ENCODE results near the gene KDM4B. TPM values are rescaled to one million over a fixed set of nuclear protein-coding genes. Genes with fewer than 3 reads are reported as not detected.

KDM4B gene
- total RNA-seq, 1 donor from 2014 or later: 22.4 TPM

DNA sequence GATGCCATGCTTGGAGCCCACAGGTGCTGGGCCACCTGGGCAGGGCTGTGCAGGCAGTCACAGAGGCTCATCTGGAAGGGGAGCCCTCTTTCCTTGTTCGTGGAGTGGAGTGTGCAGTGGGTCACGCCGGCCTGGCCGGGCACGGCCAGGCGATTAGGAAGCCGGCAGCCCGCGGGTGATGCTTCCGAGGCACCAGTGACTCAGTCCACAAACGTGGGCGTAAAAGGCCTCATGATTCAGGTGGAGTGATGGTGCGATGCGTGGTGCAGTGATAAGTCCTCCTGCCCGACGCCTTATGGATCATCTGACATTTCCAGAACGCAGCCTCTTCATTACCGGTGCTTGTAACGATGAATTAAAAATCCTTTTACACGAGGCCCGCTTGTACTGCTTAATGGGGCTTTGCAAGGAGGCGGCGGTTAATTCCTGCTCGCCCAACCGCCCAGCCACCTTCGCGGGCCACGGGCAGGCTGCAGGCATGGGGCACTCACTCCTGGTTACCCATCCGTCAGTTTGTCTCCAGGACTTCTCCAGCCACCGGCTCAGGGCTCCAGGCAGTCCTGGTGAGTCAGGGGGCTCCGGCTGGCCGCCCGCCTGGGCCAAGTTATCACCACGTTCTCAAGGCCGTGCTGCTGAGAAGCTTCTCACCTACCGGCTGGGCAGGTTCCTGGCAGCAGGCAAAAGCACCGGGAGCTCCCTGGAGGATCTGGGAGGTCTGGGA, 172.4 kb downstream of the KDM4B start:
- ATAC-seq: peak; percentile 6

DNA sequence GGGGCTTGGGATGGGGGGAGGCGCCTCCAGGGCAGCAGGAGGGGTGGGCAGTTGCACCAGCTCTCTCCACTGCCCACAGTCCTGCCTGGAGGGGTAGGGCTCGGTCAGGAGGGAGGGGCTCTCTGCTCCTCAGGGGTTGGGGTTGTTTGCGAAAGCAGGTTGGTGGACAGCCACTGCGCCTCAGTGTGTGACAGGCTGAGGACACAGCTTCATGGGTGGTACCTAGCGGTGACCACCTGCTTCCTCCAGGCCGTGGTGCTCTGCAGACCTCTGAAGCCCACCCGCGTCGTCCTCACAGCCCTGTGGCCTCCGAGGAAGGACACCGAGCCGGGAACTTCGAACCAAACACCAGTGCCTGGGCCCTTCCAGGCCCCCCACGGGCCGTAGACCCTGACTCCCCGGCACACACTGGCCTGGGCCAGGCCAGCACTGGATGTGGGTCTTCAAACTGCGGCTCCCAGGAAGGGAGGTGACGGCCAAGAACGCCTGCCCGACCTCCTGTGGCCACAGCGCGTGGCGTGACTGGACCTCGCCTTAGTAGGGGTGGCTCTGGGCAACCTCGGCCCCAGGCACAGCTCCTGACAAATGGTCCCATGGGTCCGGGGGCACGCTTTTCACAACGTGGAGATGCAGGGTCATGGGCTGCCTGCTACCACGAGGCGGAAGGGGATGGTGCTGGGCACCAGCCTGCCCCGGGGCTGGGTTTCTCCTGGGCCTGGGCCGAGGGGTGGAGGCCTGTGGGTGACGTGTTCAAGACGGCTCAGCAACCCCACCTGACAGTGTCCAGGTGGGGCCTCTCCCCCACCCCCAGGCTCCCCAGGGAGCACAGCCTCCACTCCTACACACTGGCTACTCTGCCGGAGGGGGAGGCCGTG, 173.2 kb downstream of the KDM4B start:
- no peak for ATAC-seq

DNA sequence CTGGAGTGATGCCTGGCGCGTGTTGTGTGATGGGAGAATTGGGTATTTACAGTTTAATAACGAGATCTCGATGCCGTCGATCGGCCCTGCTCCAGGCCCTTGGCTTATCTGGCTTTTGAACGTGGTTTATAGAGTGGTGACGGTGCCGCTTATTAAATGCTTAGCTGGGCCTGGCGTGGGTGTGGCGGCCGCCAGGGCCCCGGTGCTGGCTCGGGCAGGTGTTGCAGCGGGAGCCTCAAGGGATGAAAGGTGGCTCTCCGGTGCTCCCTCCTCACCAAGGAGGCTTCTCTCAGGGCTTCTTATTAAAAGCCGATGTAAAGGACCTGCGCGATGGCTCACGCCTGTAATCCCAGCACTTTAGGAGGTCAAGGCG, 173.8 kb downstream of the KDM4B start:
- ATAC-seq: no peak

DNA sequence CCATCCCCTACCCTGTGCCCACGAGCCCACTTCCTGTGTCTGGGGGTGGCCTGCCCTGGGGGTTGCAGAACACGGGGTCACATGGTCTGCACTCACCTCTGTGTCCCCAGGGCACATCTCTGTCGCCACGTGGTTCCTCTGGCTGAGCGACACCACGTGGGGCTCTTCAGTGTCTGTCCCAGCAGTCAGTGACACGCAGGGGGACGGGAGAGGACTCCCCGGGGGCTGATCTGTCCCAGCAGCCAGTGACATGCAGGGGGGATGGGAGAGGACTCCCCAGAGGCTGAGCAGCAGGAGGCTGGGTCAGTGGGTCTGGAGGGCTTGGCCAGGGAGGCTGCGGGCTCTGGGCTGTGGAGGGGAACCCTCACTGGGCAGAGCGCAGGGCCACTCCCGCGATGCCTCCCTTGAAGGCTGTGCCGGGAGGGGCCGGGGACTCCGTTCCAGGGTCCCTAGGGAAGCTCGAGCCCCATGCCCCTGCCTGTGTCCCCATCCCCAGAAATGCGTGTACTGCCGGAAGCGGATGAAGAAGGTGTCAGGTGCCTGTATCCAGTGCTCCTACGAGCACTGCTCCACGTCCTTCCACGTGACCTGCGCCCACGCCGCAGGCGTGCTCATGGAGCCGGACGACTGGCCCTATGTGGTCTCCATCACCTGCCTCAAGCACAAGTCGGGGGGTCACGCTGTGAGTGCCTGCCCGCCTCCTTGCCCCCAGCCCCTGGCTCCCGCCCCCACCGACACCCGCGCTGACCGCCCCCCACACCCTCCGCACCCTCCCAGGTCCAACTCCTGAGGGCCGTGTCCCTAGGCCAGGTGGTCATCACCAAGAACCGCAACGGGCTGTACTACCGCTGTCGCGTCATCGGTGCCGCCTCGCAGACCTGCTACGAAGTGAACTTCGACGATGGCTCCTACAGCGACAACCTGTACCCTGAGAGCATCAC, 174.8 kb downstream of the KDM4B start:
- peak; percentile 13 for ATAC-seq

DNA sequence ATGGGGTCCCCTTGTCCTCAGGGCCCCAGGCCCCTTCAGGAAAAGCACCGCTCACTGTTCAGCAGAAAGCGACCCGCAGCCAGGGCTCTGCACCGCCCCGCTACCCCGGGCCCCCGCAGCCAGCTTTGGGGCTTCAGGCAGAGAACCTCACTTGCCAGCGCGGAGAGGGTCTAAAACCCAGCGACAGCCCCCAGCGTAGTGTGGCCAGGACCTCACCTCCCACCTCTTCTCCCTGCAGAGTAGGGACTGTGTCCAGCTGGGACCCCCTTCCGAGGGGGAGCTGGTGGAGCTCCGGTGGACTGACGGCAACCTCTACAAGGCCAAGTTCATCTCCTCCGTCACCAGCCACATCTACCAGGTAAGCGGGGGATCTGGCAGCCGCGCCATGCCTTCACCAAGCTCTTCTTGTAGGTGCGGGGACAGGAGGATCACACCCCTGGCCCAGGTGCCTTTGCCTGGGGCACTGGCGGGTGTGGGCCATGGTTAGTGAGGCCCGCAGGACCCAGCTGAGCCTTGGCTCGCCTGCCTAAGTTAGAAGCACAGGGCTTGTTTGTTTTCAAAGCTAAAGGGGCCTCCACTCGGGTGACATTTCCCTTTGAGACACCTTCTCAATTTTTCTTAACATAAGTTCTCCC, 175.7 kb downstream of the KDM4B start:
- ATAC-seq: no peak

GRCh38 chr19:5145521-5146511, 176.9 kb downstream of the KDM4B start:
- no peak for ATAC-seq

GRCh38 chr19:5147074-5147977, 178.4 kb downstream of the KDM4B start:
- no peak for ATAC-seq

GRCh38 chr19:5147978-5148793, 179.3 kb downstream of the KDM4B start:
- peak; percentile 19 for ATAC-seq

DNA sequence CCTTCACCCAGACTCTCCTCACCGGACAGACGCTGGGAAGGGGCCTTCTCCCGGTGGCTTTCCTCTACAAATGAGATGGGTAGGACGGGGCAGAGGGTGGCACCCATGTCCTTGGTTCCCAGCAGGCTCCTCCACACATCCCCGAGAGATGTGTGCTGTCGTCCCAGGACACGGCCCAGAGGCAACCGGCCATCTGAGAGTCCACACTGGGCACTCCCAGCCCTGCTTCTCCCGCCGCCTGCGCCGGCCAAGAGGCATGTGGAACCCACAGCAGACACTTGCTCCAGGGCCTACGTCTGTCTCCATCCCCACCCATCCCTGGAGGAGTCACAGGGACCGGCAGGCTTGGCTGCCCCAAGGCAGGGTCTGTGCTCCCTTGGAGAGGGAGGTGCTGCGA, 179.9 kb downstream of the KDM4B start:
- ATAC-seq: no peak

DNA sequence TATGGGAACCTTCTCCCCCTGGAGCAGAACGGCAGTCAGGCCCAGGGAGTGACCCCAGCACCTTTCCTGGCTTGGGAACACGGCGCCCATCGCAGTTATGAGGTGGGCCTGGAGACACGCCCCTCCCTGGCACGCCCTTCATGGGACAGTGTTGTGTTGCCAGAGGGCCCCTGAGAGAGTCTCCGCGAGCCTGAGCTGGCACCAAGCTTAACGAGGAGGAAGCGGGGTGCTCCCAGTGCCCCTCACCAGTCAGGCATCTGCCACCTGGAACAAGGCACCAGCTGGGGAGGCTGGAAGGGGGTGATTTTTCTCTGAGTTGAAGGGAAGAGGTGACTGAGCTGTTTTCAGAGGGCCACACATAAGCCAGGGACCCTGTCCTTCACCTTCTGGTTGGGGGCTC, 180.6 kb downstream of the KDM4B start:
- no peak for ATAC-seq

DNA sequence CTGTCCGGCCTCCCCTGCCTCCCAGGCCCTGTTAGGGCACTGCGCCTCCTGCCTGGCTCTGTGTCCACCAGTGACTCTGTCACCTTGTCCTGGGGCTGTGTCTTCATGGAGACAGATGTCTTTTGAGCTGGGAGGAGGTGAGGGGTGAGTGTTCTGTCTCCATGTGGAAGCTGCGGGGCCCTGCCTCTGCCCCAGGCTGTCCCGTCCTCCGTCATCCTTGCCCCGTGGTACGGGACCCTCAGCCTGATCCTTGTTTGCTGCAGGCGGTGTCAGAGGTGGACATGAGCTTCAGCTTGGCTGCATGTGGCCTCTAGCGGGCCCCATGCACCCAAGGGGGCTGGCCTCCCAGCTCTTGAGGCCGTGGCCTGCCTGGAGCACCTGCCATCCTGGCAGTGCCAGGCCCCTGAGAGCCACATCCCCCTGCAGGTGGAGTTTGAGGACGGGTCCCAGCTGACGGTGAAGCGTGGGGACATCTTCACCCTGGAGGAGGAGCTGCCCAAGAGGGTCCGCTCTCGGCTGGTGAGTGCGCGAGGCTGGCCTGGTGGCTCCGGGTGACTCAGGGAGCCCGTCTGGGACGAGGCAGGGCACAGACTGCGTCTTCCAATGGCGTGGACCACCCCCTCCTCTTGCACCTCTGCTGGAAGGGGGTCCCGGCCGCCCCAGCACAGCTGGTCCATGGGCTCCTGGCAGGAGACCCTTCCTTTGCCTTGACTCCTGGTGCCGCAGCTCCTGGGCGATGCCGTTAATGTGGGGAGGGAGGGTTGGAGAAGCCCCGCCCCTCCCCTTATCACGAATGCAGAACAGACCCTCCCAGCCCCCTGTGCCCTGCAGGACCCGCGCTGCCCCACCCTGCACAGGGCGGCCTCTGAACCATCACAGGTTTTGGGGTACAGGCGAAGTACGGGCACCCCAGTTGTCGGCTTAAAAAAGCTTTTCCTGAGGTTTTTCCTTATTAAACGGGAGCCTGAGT, 181.3 kb downstream of the KDM4B start:
- no peak for ATAC-seq

- no peak for ATAC-seq
These were observed 182.2 kb downstream of the KDM4B start for GRCh38 chr19:5150902-5151741.

GRCh38 chr19:5152013-5152763, 183.3 kb downstream of the KDM4B start:
- ATAC-seq: no peak

GRCh38 chr19:5152767-5153532, 184.0 kb downstream of the KDM4B start:
- no peak for ATAC-seq

- peak; percentile 3 for ATAC-seq
These were observed 184.8 kb downstream of the KDM4B start for GRCh38 chr19:5153601-5154128.
